GM13977 (cell line): ENCODE measurements around the gene SLX4.
A peak's percentile ranks its signal among the peaks of the same experiment; 100 is the strongest.

Experiments
- DNase-seq: peaks from one replicate; pipeline ENCODE4 v3.0.0; 2012; ENCODE audit warnings: low spot score
- in situ Hi-C: fragments of 300-500 bp; cut with MboI; formaldehyde crosslinking; loops from one replicate; pipeline ENCODE4 v1.12.0; 2022; ENCODE audit warnings: low sequenced_read_pairs, low pct_unique_long_range_greater_than_20kb, mixed read lengths, inconsistent platforms; ENCODE audit not compliant: unreplicated experiment
- TF ChIP-seq, protein P1 (sequence below): IDR thresholded peaks from 2 replicates; pipeline ENCODE4 v1.5.1; 2012; ENCODE audit warnings: mild to moderate bottlenecking, control low read depth; ENCODE audit not compliant: insufficient read depth; ENCODE audit errors: extremely low read depth, missing control alignments

Gene SLX4

DNA sequence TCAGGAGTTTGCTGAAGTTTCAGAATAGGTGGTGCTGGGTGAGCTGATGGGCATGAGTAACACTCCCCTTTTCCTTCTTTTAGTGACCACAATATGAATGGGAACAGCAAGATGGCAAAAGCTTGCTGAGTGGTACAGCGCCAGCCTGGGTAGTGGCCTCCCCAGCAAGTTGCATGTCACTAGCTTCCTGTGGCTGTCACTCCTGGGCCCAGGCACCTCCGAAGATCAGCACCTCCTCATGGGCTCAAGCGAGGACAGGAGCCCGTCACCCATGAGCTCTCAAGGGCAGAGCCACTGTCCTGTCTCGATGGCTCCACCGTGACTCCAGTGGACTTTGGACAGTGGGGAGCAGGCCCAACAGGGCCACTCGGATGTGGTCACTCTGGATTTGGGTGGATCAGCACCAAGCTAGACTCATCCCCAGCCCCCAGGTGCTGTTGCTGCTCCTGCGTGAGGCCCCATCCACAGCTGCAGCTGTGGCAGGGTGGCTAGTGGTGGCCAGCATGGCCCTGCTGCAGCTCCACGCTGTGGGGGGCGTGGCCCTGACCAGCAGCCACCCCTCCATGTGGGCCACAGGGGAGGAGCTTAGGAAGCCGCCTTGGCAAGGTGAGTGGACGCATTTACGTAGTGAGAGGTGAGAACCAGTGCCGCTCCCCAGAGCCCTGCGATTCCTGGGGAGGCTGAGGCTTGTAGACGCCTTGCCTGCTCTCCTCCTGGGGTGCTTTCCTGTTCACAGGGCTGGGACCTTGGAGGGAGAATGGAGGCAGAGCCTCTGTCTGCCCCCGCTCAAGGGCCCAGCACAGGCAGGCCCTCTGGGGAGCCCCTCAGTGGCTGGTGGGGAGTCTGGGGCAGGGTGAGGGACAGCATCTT lies 29.5 kb upstream of the SLX4 start:
- in situ Hi-C loops, result no loop called here
- TF ChIP-seq, protein P1, sequence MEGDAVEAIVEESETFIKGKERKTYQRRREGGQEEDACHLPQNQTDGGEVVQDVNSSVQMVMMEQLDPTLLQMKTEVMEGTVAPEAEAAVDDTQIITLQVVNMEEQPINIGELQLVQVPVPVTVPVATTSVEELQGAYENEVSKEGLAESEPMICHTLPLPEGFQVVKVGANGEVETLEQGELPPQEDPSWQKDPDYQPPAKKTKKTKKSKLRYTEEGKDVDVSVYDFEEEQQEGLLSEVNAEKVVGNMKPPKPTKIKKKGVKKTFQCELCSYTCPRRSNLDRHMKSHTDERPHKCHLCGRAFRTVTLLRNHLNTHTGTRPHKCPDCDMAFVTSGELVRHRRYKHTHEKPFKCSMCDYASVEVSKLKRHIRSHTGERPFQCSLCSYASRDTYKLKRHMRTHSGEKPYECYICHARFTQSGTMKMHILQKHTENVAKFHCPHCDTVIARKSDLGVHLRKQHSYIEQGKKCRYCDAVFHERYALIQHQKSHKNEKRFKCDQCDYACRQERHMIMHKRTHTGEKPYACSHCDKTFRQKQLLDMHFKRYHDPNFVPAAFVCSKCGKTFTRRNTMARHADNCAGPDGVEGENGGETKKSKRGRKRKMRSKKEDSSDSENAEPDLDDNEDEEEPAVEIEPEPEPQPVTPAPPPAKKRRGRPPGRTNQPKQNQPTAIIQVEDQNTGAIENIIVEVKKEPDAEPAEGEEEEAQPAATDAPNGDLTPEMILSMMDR, result no peak
- no peak for DNase-seq

DNA sequence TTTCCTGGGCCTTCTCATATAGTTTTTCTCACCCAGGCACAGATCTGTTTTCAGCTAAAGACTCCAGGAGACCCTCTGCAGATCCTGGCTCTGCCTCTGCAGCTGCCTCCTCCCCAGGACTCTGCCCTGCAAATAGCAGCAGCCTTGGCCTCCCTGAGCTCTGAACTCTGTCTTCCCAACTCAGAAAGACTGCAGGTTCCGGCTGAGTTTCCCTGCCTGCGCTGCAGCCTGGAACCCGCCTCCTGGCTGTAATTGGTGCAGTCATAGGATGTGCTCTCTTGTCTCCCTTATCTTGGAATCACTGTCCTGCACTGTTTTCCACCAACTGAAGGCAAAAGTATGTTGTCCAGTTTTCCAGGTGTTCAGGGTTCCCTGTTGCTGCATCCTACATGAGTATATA lies 28.8 kb upstream of the SLX4 start:
- DNase-seq, result no peak
- TF ChIP-seq, protein P1, result no peak
- in situ Hi-C loops, result no loop called here

DNA sequence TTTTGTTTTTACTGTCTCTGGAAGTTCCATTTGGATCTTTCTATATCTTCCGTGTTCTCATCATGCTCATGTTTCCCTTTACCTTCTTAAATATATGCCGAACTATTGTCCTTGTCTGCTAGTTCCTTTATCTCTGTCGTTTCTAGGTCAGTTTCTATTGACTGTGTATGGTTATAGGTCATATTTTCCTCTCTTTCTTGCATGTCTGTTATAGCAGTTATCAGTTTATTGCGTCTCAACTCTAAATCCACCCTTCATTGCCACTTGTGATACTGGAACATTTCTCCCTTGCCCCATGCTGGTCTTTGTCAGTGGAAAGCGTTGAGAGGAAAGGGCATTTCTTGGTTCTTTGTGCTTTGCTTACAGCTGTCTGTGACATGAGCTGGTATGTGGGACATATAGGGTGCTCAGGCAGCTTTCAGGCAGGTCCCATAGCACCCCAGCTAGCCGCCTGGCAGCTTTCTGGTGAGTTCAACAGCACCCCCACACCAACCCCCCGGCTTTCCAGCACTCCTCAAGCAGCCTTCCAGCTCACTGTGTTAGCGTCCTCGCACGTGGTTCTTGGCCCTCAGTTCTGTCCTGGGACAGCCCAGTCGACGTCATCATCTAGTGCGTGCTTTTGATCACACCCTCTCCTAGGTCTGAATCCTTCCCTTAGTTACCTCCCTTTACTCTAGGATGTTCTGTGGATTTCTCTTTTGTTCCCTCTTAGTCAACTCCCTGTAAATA lies 27.7 kb upstream of the SLX4 start:
- TF ChIP-seq, protein P1, result no peak
- no peak for DNase-seq
- in situ Hi-C loops, result no loop called here

DNA sequence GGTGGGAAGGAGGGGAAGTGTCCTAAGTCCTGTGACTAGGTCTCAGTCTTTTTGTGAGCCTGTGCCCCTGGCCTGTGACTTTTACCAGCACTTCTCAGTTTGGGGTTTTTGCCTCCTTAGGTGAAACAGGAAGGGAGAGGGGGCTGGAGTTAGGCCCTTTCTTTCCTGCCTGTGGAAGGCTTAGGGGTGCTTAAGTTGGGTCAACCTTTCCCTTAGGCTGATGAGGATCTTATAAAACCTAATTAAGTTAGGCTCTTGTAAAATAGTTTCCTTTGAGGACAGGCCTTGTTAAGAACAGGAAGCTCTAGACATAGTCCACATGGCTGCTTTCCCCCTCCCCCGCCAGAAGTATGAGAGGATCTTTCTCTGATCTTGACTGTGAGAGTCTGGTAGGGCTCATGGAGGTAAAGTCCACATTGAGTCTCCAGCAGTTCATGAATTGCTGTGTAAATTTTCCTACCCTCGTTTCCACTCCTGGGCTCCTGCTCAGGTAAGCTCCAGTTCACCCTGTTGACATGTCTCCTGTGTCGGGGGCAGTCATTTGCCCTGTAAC lies 26.0 kb upstream of the SLX4 start:
- DNase-seq, result no peak
- TF ChIP-seq, protein P1, result no peak
- in situ Hi-C loops, result no loop called here

DNA sequence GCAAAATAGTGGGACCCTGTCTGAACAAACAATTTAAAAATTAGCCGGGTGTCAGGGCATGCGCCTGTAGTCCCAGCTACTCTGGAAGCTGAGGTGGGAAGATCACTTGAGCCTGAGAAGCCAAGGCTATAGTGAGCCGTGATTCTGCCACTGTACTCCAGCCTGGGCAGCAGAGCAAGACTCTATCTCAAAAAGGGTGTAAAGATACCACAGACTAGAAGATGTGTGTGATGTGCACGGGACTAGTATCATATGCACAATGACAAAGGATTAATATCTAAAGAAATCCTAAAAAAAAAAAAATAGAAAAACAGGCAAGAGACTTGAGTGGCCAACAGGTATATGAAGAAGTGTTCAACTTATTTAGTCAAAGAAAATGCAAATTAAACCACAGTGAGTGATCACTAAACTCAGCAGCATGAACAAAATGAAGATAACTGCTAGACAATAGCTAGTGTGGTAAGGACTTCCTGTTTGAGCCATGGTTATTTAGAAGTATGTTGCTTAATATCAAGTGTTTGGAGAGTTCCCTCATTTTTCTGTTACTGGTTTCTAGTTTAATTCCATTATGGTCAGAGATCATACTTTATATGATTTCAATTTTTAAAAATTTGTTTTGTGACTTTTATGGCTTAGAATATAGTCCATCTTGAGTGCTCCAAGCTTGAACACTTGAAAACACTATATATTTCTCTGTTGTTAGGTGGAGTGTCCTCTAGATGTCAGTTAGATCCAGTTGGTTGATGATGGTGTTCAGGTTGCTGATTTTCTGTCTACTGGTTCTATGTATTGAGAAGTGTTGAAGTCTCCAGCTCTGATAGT lies 14.7 kb upstream of the SLX4 start:
- in situ Hi-C loops, result no loop called here
- DNase-seq, result no peak
- TF ChIP-seq, protein P1, result peak; percentile 16

DNA sequence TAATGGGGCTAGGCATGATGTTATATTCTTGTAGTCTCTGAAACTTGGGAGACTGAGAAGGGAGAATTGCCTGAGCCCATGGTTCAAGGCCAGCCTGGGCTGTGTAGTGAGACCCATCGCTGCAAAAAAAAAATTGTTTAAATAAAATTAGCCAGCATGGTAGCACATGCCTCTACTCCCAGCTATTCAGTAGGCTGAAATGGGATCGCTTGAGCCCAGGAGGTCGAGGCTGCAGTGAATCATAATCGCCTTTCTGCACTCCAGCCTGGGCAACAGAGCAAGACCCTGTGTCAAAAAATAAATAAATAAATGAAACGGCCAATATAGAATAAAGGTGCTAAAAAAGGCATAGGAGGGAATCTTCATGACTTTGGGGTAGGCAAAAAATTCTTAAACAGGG lies 13.9 kb upstream of the SLX4 start:
- in situ Hi-C loops, result no loop called here
- TF ChIP-seq, protein P1, result no peak

More for the DNA sequence above, 13.9 kb upstream of the SLX4 start:
- no peak for DNase-seq
